LNCAP (cell line): ENCODE results near the gene SRP68.

Experiments used
- CTCF ChIP-seq: fragments of 450-650 bp; IDR thresholded peaks from 2 replicates; pipeline ENCODE4 v1.5.1; 2017; ENCODE audit warnings: mild to moderate bottlenecking

Gene SRP68

GRCh38 chr17:76094046-76094445 lies 21.7 kb upstream of the SRP68 start:
- no peak for TF ChIP-seq CTCF

GRCh38 chr17:76092526-76093413 lies 20.5 kb upstream of the SRP68 start:
- TF ChIP-seq CTCF = no peak

- no peak for TF ChIP-seq CTCF
Measured at GRCh38 chr17:76091526-76092286, 19.4 kb upstream of the SRP68 start.

- TF ChIP-seq CTCF = no peak
Measured at GRCh38 chr17:76090517-76091129, 18.3 kb upstream of the SRP68 start.

GRCh38 chr17:76089680-76090516 lies 17.6 kb upstream of the SRP68 start:
- no peak for TF ChIP-seq CTCF

GRCh38 chr17:76088868-76089576 lies 16.7 kb upstream of the SRP68 start:
- TF ChIP-seq CTCF = no peak
